ENCODE measurements around the gene VWF. TPM values are rescaled to one million over a fixed set of nuclear protein-coding genes. Genes with fewer than 3 reads are reported as not detected.

The VWF gene
- total and polyA plus RNA-seq, 10 of the 15 experiments (the other 5 are each of a cell fraction or from before 2014, with no cell fraction given): 0.08 to 0.23 TPM; not detected in 8

DNA sequence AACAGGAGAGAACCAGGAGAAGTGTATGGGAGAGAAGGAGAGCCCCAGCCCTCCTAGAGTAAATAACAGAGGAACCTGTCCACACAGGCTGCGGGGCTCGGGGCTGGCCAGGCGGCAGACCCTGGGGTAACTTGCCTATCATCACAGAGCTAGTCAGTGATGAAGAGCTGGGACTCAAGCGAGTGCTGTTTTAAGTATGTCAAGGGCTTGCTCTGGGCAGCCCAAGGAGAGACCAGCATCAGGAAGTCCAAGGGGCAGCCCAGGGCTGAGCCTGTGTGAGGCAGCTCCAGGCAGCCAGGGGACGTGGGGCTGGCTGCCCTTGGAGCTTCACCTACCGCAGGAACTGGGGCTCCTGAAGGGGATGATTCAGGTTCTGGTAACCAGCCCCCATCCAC lies 10.0 kb downstream of the VWF start:
- FAIRE-seq (no peak), ATAC-seq (no peak), DNase-seq (ENCODE audit: low read depth, low spot score) (no peak)
- no peak overlapping the region for H3K4me3 ChIP-seq
- ChIA-PET CTCF (no interaction called here), POLR2A (no interaction called here), SMC1A (ENCODE audit: uncharacterized antibody, unreplicated experiment) (no interaction called here), RAD21 (ENCODE audit: unreplicated experiment) (no interaction called here)
- H3K36me3 ChIP-seq (ENCODE audit: control insufficient read depth in 2 of 2, insufficient read depth in 2 of 2, low read length in 1 of 2): no peaks in the 10 kb centered on the region
- TF ChIP-seq NBN (IDR thresholded peaks at IDR 0.05) (no peak), STAT1 (conservative IDR thresholded peaks at IDR 0.05) (no peak), RAD51 (IDR thresholded peaks at IDR 0.05) (no peak), SMARCA5 (IDR thresholded peaks at IDR 0.05) (no peak), ESRRA (IDR thresholded peaks at IDR 0.05; ENCODE audit: low read length) (no peak), ZBED1 (IDR thresholded peaks at IDR 0.05; ENCODE audit: borderline replicate concordance) (no peak), EZH2 (IDR thresholded peaks at IDR 0.05; ENCODE audit: borderline replicate concordance, control insufficient read depth, low read depth, low read length) (no peak), RUNX3 (IDR thresholded peaks at IDR 0.05; ENCODE audit: low read length) (no peak), IKZF1 (conservative IDR thresholded peaks at IDR 0.05) (no peak), DPF2 (IDR thresholded peaks at IDR 0.05) (no peak), NFXL1 (IDR thresholded peaks at IDR 0.05; ENCODE audit: borderline replicate concordance) (no peak), TCF12 (IDR thresholded peaks at IDR 0.05; ENCODE audit: low read depth, low read length) (no peak), NFIC (IDR thresholded peaks at IDR 0.05; ENCODE audit: low read depth, low read length) (no peak)
- H3K79me2 ChIP-seq (ENCODE audit: control insufficient read depth, insufficient read depth, low read length): no peaks in the 10 kb centered on the region
- 29% methylated on average over 6 of the region's 6 CpGs for WGBS (ENCODE audit: insufficient coverage, insufficient replicate concordance, low lambda C conversion rate, missing lambda C conversion rate)
- intact Hi-C loops (cut with micrococcal nuclease; ENCODE audit: unreplicated experiment): no loop called here
- no peaks in the 10 kb centered on the region for H4K20me1 ChIP-seq (ENCODE audit: control insufficient read depth, insufficient read depth)
- BruUV-seq (replicated peaks): no TSS peak
- H3K27ac ChIP-seq (ENCODE audit: control insufficient read depth, insufficient read depth): no peak overlapping the region
- H3K4me1 ChIP-seq (ENCODE audit: control insufficient read depth, insufficient read depth, low read length): no peaks in the 10 kb centered on the region
- in situ Hi-C loops (cut with MboI): no loop called here
- no peak overlapping the region for H2AFZ ChIP-seq (ENCODE audit: control insufficient read depth, low read depth, low read length)
- no peak overlapping the region for H3K4me2 ChIP-seq (ENCODE audit: control insufficient read depth, insufficient read depth)
- peaks cover 2% of the 10 kb centered on the region in 2 experiments; a peak in 3 of 4 replicates for H3K27me3 ChIP-seq (replicated peaks in 1 of 2; ENCODE audit: control insufficient read depth in 2 of 2, insufficient read depth in 2 of 2, low read length in 1 of 2)
- H3K9me3 ChIP-seq (replicated peaks; ENCODE audit: control insufficient read depth, insufficient read depth, low read length): no peaks in the 10 kb centered on the region
- no peak overlapping the region for H3K9ac ChIP-seq (ENCODE audit: control insufficient read depth, insufficient read depth, low read length)
